Right lobe of liver (tissue), 4 donors: ENCODE results near the gene TNKS2.

Experiments used
- CTCF ChIP-seq, 4 donors: fragments of 200-600 bp in 3 of 4; fragments of 450-650 bp in 1 of 4; IDR thresholded peaks; one replicate each; pipeline versions ENCODE4 v1.5.1 to v1.8.0; 2016 to 2022; ENCODE audit warnings: antibody characterized with exemption in 4 of 4, mild to moderate bottlenecking in 2 of 4
- POLR2A ChIP-seq: fragments of 450-650 bp; IDR thresholded peaks from one replicate; pipeline ENCODE4 v1.6.1; 2017; ENCODE audit warnings: antibody characterized with exemption, mild to moderate bottlenecking
- donor health status: DM: no; HTN: no; CAD: no.
- donor health status: DM: no; HTN: no; CAD: no.
- donor health status: DM: no; HTN: yes; CAD: no.

- TF ChIP-seq POLR2A: no peak
- no peak for TF ChIP-seq CTCF (IDR thresholded peaks at IDR 0.05)
Measured at GRCh38 chr10:91880310-91880709, 82.1 kb downstream of the TNKS2 start.
